HepG2 (cell line): ENCODE data around the gene BCAN.

ENCODE experiments used
- AKAP8 ChIP-seq: sonication (generic); formaldehyde crosslinking; IDR thresholded peaks from 2 replicates; pipeline ENCODE4 v1.5.1; 2020; ENCODE audit warnings: mild to moderate bottlenecking, missing genetic modification reagents
- AKNA ChIP-seq: sonication (generic); formaldehyde crosslinking; IDR thresholded peaks from 2 replicates; pipeline ENCODE4 v1.4.0; 2020; ENCODE audit warnings: missing genetic modification reagents, borderline replicate concordance
- ARID3A ChIP-seq: IDR thresholded peaks from 2 replicates; pipeline ENCODE4 v1.6.1; 2012; ENCODE audit warnings: low read depth, low read length, improper control_type of control experiment
- CTCF ChIP-seq: sonication (generic); formaldehyde crosslinking; IDR thresholded peaks from 2 replicates; pipeline ENCODE4 v1.5.0; 2020; ENCODE audit warnings: mild to moderate bottlenecking, missing genetic modification reagents, moderate library complexity
- EZH2 ChIP-seq: conservative IDR thresholded peaks from 2 replicates; pipeline ENCODE4 v1.6.1; 2012; ENCODE audit warnings: mild to moderate bottlenecking, low read depth, low read length, moderate library complexity
- GMEB1 ChIP-seq: sonication (generic); formaldehyde crosslinking; IDR thresholded peaks from 2 replicates; pipeline ENCODE4 v1.5.1; 2020; ENCODE audit warnings: missing genetic modification reagents, mild to moderate bottlenecking, borderline replicate concordance
- HDAC6 ChIP-seq: fragments of 200-600 bp; sonication (generic); IDR thresholded peaks from 2 replicates; pipeline ENCODE4 v1.7.0; 2017; ENCODE audit warnings: mild to moderate bottlenecking, antibody characterized with exemption, low read length, low read depth
- MED1 ChIP-seq: sonication (generic); formaldehyde crosslinking; IDR thresholded peaks from 2 replicates; pipeline ENCODE4 v1.4.0; 2020; ENCODE audit warnings: missing genetic modification reagents
- NFE2L2 ChIP-seq: fragments of 150-350 bp; IDR thresholded peaks from 2 replicates; pipeline ENCODE4 v1.6.1; 2014; ENCODE audit warnings: low read length
- TEAD2 ChIP-seq: sonication (generic); formaldehyde crosslinking; IDR thresholded peaks from 2 replicates; pipeline ENCODE4 v1.9.0; 2021; ENCODE audit warnings: missing genetic modification reagents
- U2AF2 ChIP-seq: fragments of 200-400 bp; formaldehyde crosslinking; IDR thresholded peaks from 2 replicates; pipeline ENCODE4 v1.6.1; 2017; ENCODE audit warnings: low read depth, mild to moderate bottlenecking, low read length
- ZBTB7A ChIP-seq: sonication (generic); formaldehyde crosslinking; IDR thresholded peaks from 2 replicates; pipeline ENCODE4 v1.8.0; 2022; ENCODE audit warnings: mild to moderate bottlenecking, missing genetic modification reagents
- ZFP36 ChIP-seq: fragments of 150-350 bp; IDR thresholded peaks from 2 replicates; pipeline ENCODE4 v1.6.1; 2018; ENCODE audit warnings: borderline replicate concordance, low read length, low read depth; ENCODE audit not compliant: partially characterized antibody

GRCh38 chr1:156680056-156680455, 38.1 kb downstream of the BCAN start:
- TF ChIP-seq HDAC6 (no peak), ZBTB7A (CRISPR knock-in tag) (no peak), ARID3A (no peak), NFE2L2 (no peak), TEAD2 (CRISPR knock-in tag) (no peak), CTCF (no peak), EZH2 (no peak), GMEB1 (CRISPR knock-in tag) (no peak), MED1 (CRISPR knock-in tag) (no peak), AKAP8 (CRISPR knock-in tag) (no peak), ZFP36 (no peak), U2AF2 (no peak), AKNA (CRISPR knock-in tag) (no peak)
